Putamen (tissue), 1 donor: Measurements from ENCODE around the gene C5.
A peak's percentile ranks its signal among the peaks of the same experiment; 100 is the strongest.
"Not testable (repeated sequence)": the region's sequence is repeated elsewhere in the genome, so short reads cannot be mapped to it uniquely, and the experiment has no call there.

Experiments
- DNase-seq: peaks from one replicate; pipeline ENCODE4 v3.0.0-alpha.2; 2016; ENCODE audit warnings: low spot score

The C5 gene

GRCh38 chr9:121048175-121048574, 1.9 kb downstream of the C5 start:
- DNase-seq: no peak

- no peak for DNase-seq
Measured at GRCh38 chr9:121038804-121039203, 11.3 kb downstream of the C5 start.

- DNase-seq: no peak
Measured at GRCh38 chr9:121038362-121038761, 11.7 kb downstream of the C5 start.

GRCh38 chr9:121035717-121036116, 14.4 kb downstream of the C5 start:
- DNase-seq: not testable (repeated sequence)

GRCh38 chr9:121034529-121034928, 15.5 kb downstream of the C5 start:
- no peak for DNase-seq

- no peak for DNase-seq
Measured at GRCh38 chr9:121029469-121029868, 20.6 kb downstream of the C5 start.

- not testable (repeated sequence) for DNase-seq
Measured at GRCh38 chr9:121028285-121028684, 21.8 kb downstream of the C5 start.

- DNase-seq: no peak
Measured at GRCh38 chr9:121026768-121027167, 23.3 kb downstream of the C5 start.

GRCh38 chr9:121026260-121026691, 23.8 kb downstream of the C5 start:
- DNase-seq: no peak

GRCh38 chr9:121024237-121024636, 25.8 kb downstream of the C5 start:
- no peak for DNase-seq

GRCh38 chr9:121023064-121023463, 27.0 kb downstream of the C5 start:
- DNase-seq: no peak

- DNase-seq: peak; percentile 2
Measured at GRCh38 chr9:121021301-121021700, 28.8 kb downstream of the C5 start.

GRCh38 chr9:121019273-121019672, 30.8 kb downstream of the C5 start:
- no peak for DNase-seq

GRCh38 chr9:121013911-121014310, 36.2 kb downstream of the C5 start:
- no peak for DNase-seq

- DNase-seq: no peak
Measured at GRCh38 chr9:121009650-121010049, 40.4 kb downstream of the C5 start.

- DNase-seq: no peak
Measured at GRCh38 chr9:120999317-120999716, 50.8 kb downstream of the C5 start.

GRCh38 chr9:120998111-120998510, 52.0 kb downstream of the C5 start:
- no peak for DNase-seq

- no peak for DNase-seq
Measured at GRCh38 chr9:120997502-120997901, 52.6 kb downstream of the C5 start.

GRCh38 chr9:120996409-120996808, 53.7 kb downstream of the C5 start:
- DNase-seq: no peak

- no peak for DNase-seq
Measured at GRCh38 chr9:120989065-120989464, 61.0 kb downstream of the C5 start.

GRCh38 chr9:120985819-120986222, 64.3 kb downstream of the C5 start:
- DNase-seq: peak; percentile 14

- DNase-seq: no peak
Measured at GRCh38 chr9:120983259-120983837, 66.7 kb downstream of the C5 start.

GRCh38 chr9:120982836-120983235, 67.2 kb downstream of the C5 start:
- no peak for DNase-seq

GRCh38 chr9:120980951-120981350, 69.1 kb downstream of the C5 start:
- DNase-seq: no peak

GRCh38 chr9:120979797-120980196, 70.3 kb downstream of the C5 start:
- no peak for DNase-seq
